ENCODE measurements around the gene KRT17. TPM values are rescaled to one million over a fixed set of nuclear protein-coding genes. Genes with fewer than 3 reads are reported as not detected.

KRT17 gene
- total RNA-seq, 2 experiments from 2014 or later: not detected

GRCh38 chr17:41593306-41593981 lies 30.9 kb downstream of the KRT17 start:
- POLR2A ChIA-PET: no interaction called here
- no peak overlapping the region for H3K4me3 Mint-ChIP-seq
- H3K27me3 Mint-ChIP-seq: peaks cover 11% of the 10 kb centered on the region
- H3K9me3 Mint-ChIP-seq: no peaks in the 10 kb centered on the region
- no peak for TF ChIP-seq CTCF (IDR thresholded peaks at IDR 0.05)
- no peaks in the 10 kb centered on the region for H3K4me1 Mint-ChIP-seq (ENCODE audit: low read depth)
- ATAC-seq (no peak), DNase-seq (no peak)
- CTCF ChIA-PET: interaction anchor here (1.3 to 2.3 kb wide), 3 partner anchors 55 to 89 kb away, joined by 3 to 12 read pairs (median 7); no protein-coding TSS in a partner anchor
- intact Hi-C loops (cut with micrococcal nuclease): no loop called here
- no peak overlapping the region for H3K27ac Mint-ChIP-seq
- H3K36me3 Mint-ChIP-seq (ENCODE audit: low read depth): no peaks in the 10 kb centered on the region

GRCh38 chr17:41592601-41593305 lies 31.6 kb downstream of the KRT17 start:
- TF ChIP-seq CTCF (IDR thresholded peaks at IDR 0.05): no peak
- intact Hi-C loops (cut with micrococcal nuclease): no loop called here
- H3K4me1 Mint-ChIP-seq (ENCODE audit: low read depth): no peaks in the 10 kb centered on the region
- H3K9me3 Mint-ChIP-seq: no peaks in the 10 kb centered on the region
- no peak for DNase-seq
- peaks cover 11% of the 10 kb centered on the region for H3K27me3 Mint-ChIP-seq
- H3K27ac Mint-ChIP-seq: no peak overlapping the region
- no peak for ATAC-seq
- H3K36me3 Mint-ChIP-seq (ENCODE audit: low read depth): no peaks in the 10 kb centered on the region
- H3K4me3 Mint-ChIP-seq: no peak overlapping the region
- CTCF ChIA-PET: interaction anchor here (1.3 to 2.9 kb wide), 4 partner anchors 44 to 88 kb away, joined by 3 to 12 read pairs (median 10); no protein-coding TSS in a partner anchor
- POLR2A ChIA-PET: no interaction called here

- no peaks in the 10 kb centered on the region for H3K4me1 Mint-ChIP-seq (ENCODE audit: low read depth)
- ATAC-seq (no peak), DNase-seq (no peak)
- H3K9me3 Mint-ChIP-seq: no peaks in the 10 kb centered on the region
- intact Hi-C loops (cut with micrococcal nuclease): no loop called here
- H3K27ac Mint-ChIP-seq: no peak overlapping the region
- H3K4me3 Mint-ChIP-seq: no peak overlapping the region
- CTCF ChIA-PET: no interaction called here
- no peaks in the 10 kb centered on the region for H3K36me3 Mint-ChIP-seq (ENCODE audit: low read depth)
- no peak for TF ChIP-seq CTCF (IDR thresholded peaks at IDR 0.05)
- POLR2A ChIA-PET: no interaction called here
- H3K27me3 Mint-ChIP-seq: peaks cover 8% of the 10 kb centered on the region
Observed at GRCh38 chr17:41589301-41589700, 35.1 kb downstream of the KRT17 start.

- no peak overlapping the region for H3K4me3 Mint-ChIP-seq
- ATAC-seq (no peak), DNase-seq (no peak)
- H3K9me3 Mint-ChIP-seq: no peaks in the 10 kb centered on the region
- no peaks in the 10 kb centered on the region for H3K4me1 Mint-ChIP-seq (ENCODE audit: low read depth)
- intact Hi-C loops (cut with micrococcal nuclease): no loop called here
- H3K27me3 Mint-ChIP-seq: peaks cover 9% of the 10 kb centered on the region
- CTCF ChIA-PET: no interaction called here
- POLR2A ChIA-PET: no interaction called here
- H3K27ac Mint-ChIP-seq: no peak overlapping the region
- no peak for TF ChIP-seq CTCF (IDR thresholded peaks at IDR 0.05)
- no peaks in the 10 kb centered on the region for H3K36me3 Mint-ChIP-seq (ENCODE audit: low read depth)
Observed at GRCh38 chr17:41588126-41588810, 36.1 kb downstream of the KRT17 start.
